IMR-90 (cell line): ENCODE measurements around the gene SELENOM.

Experiments
- CHD1 ChIP-seq: IDR thresholded peaks from 2 replicates; pipeline ENCODE4 v1.6.1; 2012; ENCODE audit warnings: low read depth, low read length, improper control_type of control experiment
- FOS ChIP-seq: fragments of 150-350 bp; IDR thresholded peaks from 2 replicates; pipeline ENCODE4 v1.6.1; 2016; ENCODE audit warnings: low read depth, low read length
- MAZ ChIP-seq: IDR thresholded peaks from 2 replicates; pipeline ENCODE4 v1.6.1; 2012; ENCODE audit warnings: low read depth, mild to moderate bottlenecking, low read length, improper control_type of control experiment, moderate library complexity, borderline replicate concordance
- MXI1 ChIP-seq: IDR thresholded peaks from 2 replicates; pipeline ENCODE4 v1.6.1; 2012; ENCODE audit warnings: low read depth, mild to moderate bottlenecking, low read length, moderate library complexity, borderline replicate concordance
- NFE2L2 ChIP-seq: fragments of 150-350 bp; IDR thresholded peaks from 2 replicates; pipeline ENCODE4 v1.6.1; 2016; ENCODE audit warnings: low read depth, mild to moderate bottlenecking, low read length
- POLR2A ChIP-seq: IDR thresholded peaks from 2 replicates; pipeline ENCODE4 v1.6.1; 2012; ENCODE audit warnings: mild to moderate bottlenecking, low read depth, low read length
- RAD21 ChIP-seq: IDR thresholded peaks from 2 replicates; pipeline ENCODE4 v1.6.1; 2012; ENCODE audit warnings: low read length, improper control_type of control experiment
- RCOR1 ChIP-seq: IDR thresholded peaks from 2 replicates; pipeline ENCODE4 v1.6.1; 2012; ENCODE audit warnings: mild to moderate bottlenecking, low read length, improper control_type of control experiment; ENCODE audit not compliant: insufficient replicate concordance
- RFX5 ChIP-seq: IDR thresholded peaks from 2 replicates; pipeline ENCODE4 v1.8.0; 2012; ENCODE audit warnings: low read depth, mild to moderate bottlenecking, low read length, moderate library complexity
- SMC3 ChIP-seq: fragments of 150-350 bp; IDR thresholded peaks from 2 replicates; pipeline ENCODE4 v1.6.1; 2016; ENCODE audit warnings: low read depth, mild to moderate bottlenecking, antibody characterized with exemption, low read length, moderate library complexity
- TF ChIP-seq, protein P1 (sequence below): conservative IDR thresholded peaks from 2 replicates; pipeline ENCODE4 v1.5.1; 2012; ENCODE audit warnings: mild to moderate bottlenecking, low read depth, low read length, improper control_type of control experiment
- TF ChIP-seq, protein P2 (sequence below): fragments of 150-350 bp; IDR thresholded peaks from 2 replicates; pipeline ENCODE4 v1.6.1; 2017; ENCODE audit warnings: mild to moderate bottlenecking, antibody characterized with exemption, low read length, low read depth
- TF ChIP-seq, protein P3 (sequence below): fragments of 150-350 bp; IDR thresholded peaks from 2 replicates; pipeline ENCODE4 v1.6.1; 2016; ENCODE audit warnings: low read depth, mild to moderate bottlenecking, low read length, moderate library complexity, borderline replicate concordance

DNA sequence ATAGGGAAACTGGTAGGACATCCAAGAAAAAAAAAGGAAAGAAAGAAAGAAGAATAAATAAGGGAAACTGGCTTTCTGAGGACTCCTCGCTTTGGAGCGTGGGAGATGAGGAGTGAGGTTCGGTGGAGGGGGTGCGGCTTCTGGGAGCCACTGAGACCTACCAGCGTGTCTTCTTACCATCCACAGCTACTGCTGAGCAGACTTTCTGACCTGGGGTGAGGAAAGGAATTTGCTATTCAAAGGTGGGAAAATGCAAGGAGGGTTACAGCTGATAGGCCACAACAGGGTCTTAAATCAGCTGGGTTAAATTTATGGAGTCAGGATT, 488 bp upstream of the SELENOM start:
- TF ChIP-seq, protein P1, sequence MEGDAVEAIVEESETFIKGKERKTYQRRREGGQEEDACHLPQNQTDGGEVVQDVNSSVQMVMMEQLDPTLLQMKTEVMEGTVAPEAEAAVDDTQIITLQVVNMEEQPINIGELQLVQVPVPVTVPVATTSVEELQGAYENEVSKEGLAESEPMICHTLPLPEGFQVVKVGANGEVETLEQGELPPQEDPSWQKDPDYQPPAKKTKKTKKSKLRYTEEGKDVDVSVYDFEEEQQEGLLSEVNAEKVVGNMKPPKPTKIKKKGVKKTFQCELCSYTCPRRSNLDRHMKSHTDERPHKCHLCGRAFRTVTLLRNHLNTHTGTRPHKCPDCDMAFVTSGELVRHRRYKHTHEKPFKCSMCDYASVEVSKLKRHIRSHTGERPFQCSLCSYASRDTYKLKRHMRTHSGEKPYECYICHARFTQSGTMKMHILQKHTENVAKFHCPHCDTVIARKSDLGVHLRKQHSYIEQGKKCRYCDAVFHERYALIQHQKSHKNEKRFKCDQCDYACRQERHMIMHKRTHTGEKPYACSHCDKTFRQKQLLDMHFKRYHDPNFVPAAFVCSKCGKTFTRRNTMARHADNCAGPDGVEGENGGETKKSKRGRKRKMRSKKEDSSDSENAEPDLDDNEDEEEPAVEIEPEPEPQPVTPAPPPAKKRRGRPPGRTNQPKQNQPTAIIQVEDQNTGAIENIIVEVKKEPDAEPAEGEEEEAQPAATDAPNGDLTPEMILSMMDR, result no peak
- TF ChIP-seq POLR2A (no peak), RFX5 (no peak), RCOR1 (no peak), MXI1 (no peak), RAD21 (no peak), FOS (no peak), CHD1 (no peak), NFE2L2 (no peak), MAZ (no peak), SMC3 (no peak)
- TF ChIP-seq, protein P2, sequence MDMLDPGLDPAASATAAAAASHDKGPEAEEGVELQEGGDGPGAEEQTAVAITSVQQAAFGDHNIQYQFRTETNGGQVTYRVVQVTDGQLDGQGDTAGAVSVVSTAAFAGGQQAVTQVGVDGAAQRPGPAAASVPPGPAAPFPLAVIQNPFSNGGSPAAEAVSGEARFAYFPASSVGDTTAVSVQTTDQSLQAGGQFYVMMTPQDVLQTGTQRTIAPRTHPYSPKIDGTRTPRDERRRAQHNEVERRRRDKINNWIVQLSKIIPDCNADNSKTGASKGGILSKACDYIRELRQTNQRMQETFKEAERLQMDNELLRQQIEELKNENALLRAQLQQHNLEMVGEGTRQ, result no peak
- TF ChIP-seq, protein P3, sequence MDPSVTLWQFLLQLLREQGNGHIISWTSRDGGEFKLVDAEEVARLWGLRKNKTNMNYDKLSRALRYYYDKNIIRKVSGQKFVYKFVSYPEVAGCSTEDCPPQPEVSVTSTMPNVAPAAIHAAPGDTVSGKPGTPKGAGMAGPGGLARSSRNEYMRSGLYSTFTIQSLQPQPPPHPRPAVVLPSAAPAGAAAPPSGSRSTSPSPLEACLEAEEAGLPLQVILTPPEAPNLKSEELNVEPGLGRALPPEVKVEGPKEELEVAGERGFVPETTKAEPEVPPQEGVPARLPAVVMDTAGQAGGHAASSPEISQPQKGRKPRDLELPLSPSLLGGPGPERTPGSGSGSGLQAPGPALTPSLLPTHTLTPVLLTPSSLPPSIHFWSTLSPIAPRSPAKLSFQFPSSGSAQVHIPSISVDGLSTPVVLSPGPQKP, result no peak
